GM18873 (cell line): ENCODE data around the gene SYCE3.
"Not testable (repeated sequence)": the region's sequence is repeated elsewhere in the genome, so short reads cannot be mapped to it uniquely, and the experiment has no call there.

Experiments
- ATAC-seq: cut with Tn5 transposase; IDR thresholded peaks from one replicate; pipeline ENCODE4 v1.9.1; 2021; ENCODE audit warnings: mild to moderate bottlenecking, moderate library complexity, moderate number of reproducible peaks; ENCODE audit not compliant: unreplicated experiment, low FRiP score

Gene SYCE3

DNA sequence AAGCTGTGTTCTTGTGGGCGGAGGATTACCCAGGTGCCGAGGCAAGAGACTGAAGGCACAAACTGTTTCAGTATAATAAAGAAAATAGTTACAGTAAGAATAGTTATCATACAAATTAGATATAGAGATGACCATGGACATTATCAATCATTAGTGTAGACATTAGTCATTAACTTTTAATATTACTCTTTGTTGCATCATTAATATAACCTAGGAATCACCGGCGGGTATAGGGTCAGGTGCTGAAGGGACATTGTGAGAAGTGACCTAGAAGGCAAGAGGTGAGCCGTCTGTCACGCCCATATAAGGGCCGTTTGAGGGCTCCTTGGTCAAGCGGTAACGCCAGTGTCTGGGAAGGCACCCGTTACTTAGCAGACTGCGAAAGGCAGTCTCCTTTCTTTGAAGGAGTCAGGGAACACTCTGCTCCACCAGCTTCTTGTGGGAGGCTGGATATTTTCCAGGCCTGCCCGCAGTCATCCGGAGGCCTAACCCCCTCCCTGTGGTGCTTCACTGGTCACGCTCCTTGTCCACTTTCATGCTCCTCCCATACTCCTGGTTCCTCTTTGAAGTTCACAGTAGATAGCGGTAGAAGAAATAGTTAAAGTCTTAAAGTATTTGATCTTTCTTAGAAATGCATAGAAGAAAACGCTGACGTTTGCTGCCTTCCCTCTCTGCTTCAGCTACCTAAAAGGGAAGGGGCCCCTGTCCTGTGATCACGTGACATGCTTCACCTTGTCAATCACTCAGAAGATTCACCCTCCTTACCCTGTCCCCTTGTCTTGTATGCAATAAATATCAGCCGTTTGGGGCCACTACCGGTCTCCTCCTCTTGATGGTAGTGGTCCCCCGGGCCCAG, 28.6 kb downstream of the SYCE3 start:
- not testable (repeated sequence) for ATAC-seq

GRCh38 chr22:50532824-50533796, 29.6 kb downstream of the SYCE3 start:
- ATAC-seq = no peak

- ATAC-seq = no peak
Measured at GRCh38 chr22:50531962-50532674, 30.6 kb downstream of the SYCE3 start.

GRCh38 chr22:50531546-50531961, 31.2 kb downstream of the SYCE3 start:
- no peak for ATAC-seq

- ATAC-seq = no peak
Measured at GRCh38 chr22:50530877-50531545, 31.7 kb downstream of the SYCE3 start.

DNA sequence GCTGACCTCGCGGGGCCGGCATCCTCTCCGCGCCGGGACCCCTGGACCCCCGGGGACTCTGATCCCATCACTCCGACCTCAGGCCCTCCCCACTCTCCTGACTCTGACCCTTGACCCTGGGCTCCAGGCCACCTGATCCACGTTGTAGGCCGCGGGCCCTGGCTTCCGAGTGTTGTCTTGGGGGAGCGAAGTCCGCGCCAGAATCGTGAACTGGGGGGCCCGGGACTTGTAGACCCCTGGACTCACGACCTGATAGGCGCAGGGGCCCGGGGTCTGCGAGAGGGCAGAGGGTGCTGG, 32.2 kb downstream of the SYCE3 start:
- no peak for ATAC-seq

GRCh38 chr22:50529897-50530579, 32.7 kb downstream of the SYCE3 start, which contains the start of gene TYMP:
Gene TYMP, minus strand, starts transcription at chr22:50530012. Its CDS starts 303 bp downstream, at chr22:50529709.
- ATAC-seq = no peak

- no peak for ATAC-seq
Measured at GRCh38 chr22:50529416-50529896, 33.3 kb downstream of the SYCE3 start.

DNA sequence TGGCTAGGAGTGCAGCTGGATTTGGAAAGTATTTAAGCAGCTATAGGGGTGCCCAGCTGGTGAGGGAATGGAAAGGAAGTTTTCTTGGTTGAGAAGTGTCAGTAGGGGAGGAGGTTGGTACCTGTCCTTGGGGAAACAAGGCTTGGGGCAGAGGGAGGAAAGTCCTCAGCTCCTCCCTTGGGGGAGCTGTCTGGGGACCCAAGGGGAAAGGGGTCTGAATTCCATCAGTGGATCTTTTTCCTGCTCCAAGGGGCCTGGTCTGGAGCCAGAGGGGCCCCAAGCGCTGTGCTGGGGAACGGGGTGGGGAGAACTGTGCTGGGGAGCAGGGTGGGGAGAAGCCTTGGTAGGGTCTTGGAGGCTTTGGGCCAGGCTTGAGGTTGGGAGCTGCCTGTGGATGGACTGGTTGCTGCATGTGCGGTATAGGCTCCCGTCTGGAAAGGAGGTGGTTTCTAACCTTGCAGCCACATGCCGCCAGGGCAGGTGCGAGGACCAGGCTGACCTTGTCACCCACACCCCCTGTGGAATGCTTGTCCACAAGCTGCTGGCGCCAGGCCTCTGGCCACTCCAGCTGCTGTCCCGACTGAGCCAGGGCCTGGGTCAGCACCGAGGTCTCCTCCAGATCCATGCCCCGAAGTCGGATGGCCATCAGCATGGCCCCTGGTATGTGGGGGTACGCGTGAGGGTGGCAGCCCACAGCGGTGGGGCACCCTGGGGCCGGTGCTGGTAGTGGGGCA, 33.9 kb downstream of the SYCE3 start:
- ATAC-seq = no peak

DNA sequence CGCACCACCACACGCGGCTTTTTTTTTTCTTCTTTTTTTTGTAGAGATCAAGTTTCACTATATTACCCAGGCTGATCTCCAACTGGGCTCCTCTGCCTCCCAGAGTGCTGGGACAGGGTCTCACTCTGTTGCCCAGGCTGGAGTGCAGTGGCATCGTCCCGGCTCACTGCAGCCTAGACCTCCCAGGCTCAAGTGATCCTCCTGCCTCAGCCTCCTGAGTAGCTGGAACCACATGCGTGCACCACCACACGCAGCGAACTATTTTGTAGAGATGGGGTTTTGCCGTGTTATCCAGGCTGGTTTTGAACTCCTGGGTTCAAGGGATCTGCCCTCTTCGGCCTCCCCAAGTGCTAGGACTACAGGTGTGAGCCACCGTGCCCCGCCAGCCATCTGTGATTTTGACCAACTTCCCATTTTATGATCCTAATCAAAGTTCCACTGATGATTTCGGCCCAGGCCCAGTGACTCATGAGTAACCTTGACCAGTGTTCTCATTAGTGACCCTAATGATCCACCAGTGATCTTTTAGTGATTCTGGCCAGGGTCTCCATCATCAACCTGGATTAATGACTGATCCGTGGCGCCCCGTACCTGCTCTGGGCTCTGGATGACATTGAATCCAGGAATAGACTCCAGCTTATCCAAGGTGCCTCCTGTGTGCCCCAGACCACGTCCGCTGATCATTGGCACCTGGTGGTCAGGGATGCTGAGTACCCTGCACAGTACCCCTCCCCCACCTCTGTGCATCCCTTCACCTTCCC, 34.6 kb downstream of the SYCE3 start:
- no peak for ATAC-seq

GRCh38 chr22:50526834-50527801, 35.6 kb downstream of the SYCE3 start:
- ATAC-seq = no peak

- ATAC-seq = peak; percentile 13
Measured at GRCh38 chr22:50526108-50526833, 36.4 kb downstream of the SYCE3 start.

- ATAC-seq = no peak
Measured at GRCh38 chr22:50525858-50526107, 36.9 kb downstream of the SYCE3 start.

- ATAC-seq = peak; percentile 33
Measured at GRCh38 chr22:50525104-50525857, 37.4 kb downstream of the SYCE3 start, which contains the start of gene SCO2. Gene SCO2, minus strand, starts transcription at chr22:50525598. Its CDS starts 1,187 bp downstream, at chr22:50524411.

DNA sequence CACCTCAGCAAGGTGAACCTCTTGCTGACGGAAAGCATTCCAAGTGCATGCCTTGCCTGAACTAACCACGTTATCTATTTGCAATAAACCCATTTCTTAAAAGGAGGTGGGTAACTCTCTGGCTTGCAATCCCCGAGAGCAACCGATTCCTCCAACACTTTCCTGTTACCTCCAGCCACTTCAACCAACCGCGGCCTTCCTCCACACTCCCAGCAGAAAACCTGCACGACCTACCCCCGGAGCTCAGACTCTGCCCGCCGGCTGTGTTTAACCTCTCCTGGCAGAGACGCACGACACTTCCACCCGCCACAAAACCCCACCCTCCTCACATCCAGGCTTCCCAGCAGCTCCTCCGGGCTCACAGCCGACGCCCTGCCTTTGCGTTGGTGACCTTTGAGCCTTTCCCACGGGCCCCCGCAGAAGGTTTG, 38.0 kb downstream of the SYCE3 start:
- no peak for ATAC-seq
